ENCODE measurements around the gene ARRDC1.
"Not testable (repeated sequence)": the region's sequence is repeated elsewhere in the genome, so short reads cannot be mapped to it uniquely, and the experiment has no call there.

ARRDC1 gene

DNA sequence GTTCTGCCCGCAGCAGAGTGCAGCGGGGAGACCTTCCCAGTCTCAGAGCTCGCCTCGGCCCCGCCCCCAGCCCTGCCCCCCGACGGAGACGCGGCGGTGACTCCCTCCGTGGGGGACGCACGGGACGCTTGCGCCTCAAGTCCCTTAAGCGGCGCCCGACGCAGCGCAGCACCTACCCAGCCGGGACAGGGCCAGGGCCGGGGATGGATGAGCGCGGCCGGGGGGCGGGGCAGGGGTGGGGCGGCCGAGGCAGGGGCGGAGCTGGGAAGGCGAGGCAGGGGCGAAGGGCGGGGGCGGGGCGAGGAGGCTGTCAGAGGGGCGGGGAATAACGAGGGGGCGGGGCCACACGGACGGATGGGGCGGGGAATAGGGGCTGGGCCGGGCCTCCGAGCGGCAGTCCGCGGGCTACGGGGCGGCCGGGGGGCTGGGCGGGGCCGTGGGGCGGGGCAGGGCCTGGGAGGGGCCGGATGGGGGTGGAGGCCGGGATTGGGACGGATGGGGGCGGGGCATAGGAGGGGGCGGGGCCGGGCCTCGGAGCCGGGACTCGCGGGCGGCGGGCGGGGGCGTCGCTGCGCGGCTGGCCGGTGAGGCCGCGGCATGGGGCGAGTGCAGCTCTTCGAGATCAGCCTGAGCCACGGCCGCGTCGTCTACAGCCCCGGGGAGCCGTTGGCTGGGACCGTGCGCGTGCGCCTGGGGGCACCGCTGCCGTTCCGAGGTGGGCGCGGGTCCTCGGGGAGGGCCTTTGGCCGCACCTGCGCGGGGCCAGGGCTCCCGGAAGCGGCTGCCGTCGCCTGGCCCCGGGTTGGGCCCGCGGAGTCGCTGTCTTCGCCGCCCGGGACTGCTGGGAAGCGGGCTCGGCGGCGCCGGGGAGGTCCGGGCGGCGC is at the start of gene ARRDC1:
Gene ARRDC1 (plus strand): TSS at position 566 of the 884 bp plus-strand sequence. CDS start 32 bp downstream, at position 598.
- Histone ChIP-seq H3K27ac (peak within 1 kb of the TSS; percentile 81 to 89 (median 86)), H3K27me3 (no peaks in the 10 kb centered on the region), H3K4me3 (peak within 1 kb of the TSS; percentile 74 to 99 (median 88)), H3K9me3 (replicated peaks in 1 of 11) (no peaks in the 10 kb centered on the region), H3K36me3 (peaks cover 0 to 13% (median 0%) of the 10 kb centered on the region in 11 experiments; a peak in 7 of 22 replicates), H3K9ac (peak within 1 kb of the TSS; percentile 84 to 97 (median 88)), H3K4me1 (peaks cover 61 to 72% (median 67%) of the 10 kb centered on the region in 10 experiments), H3K4me2 (peak within 1 kb of the TSS; percentile 98 to 100 (median 99)), H4K20me1 (peaks cover 24 to 43% (median 32%) of the 10 kb centered on the region in 11 experiments; a peak in 20 of 22 replicates)
- no peak for TF ChIP-seq Cebpa-rat (IDR thresholded peaks at IDR 0.05)

- Histone ChIP-seq H3K9ac (peak overlapping the region in 3 of 11 experiments; percentile 9 to 22 (median 14); a peak in 3 of 22 replicates), H4K20me1 (peaks cover 0 to 49% (median 21%) of the 10 kb centered on the region in 11 experiments; a peak in 14 of 22 replicates), H3K27me3 (no peaks in the 10 kb centered on the region), H3K27ac (peak overlapping the region in 1 of 11 experiments; percentile 9; a peak in 1 of 22 replicates), H3K36me3 (peaks cover 58 to 85% (median 69%) of the 10 kb centered on the region in 11 experiments), H3K9me3 (replicated peaks in 1 of 11) (0 out of 22 replicates have a peak, but pooled peaks cover 0 to 4% (median 0%) of the 10 kb centered on the region in 11 experiments), H3K4me2 (no peak overlapping the region), H3K4me1 (peaks cover 6 to 16% (median 10%) of the 10 kb centered on the region in 10 experiments; a peak in 15 of 20 replicates), H3K4me3 (no peak overlapping the region)
- TF ChIP-seq Cebpa-rat (IDR thresholded peaks at IDR 0.05) = no peak
Observed at GRCh38 chr9:137556069-137556838, 49.2 kb upstream of the ARRDC1 start.

- peaks cover 72 to 98% (median 86%) of the 10 kb centered on the region in 11 experiments for H3K36me3 ChIP-seq
- no peak overlapping the region for H3K4me2 ChIP-seq
- TF ChIP-seq Cebpa-rat (IDR thresholded peaks at IDR 0.05) = no peak
- peaks cover 0 to 6% (median under 1%) of the 10 kb centered on the region in 10 experiments; a peak in 2 of 20 replicates for H3K4me1 ChIP-seq
- H3K27me3 ChIP-seq = no peaks in the 10 kb centered on the region
- no peak overlapping the region for H3K4me3 ChIP-seq
- H4K20me1 ChIP-seq = peaks cover 0 to 51% (median 30%) of the 10 kb centered on the region in 11 experiments; a peak in 14 of 22 replicates
- H3K9me3 ChIP-seq (replicated peaks in 1 of 11) = 0 out of 22 replicates have a peak, but pooled peaks cover 0 to 4% (median 0%) of the 10 kb centered on the region in 11 experiments
- H3K9ac ChIP-seq = no peak overlapping the region
- H3K27ac ChIP-seq = no peak overlapping the region
Observed at GRCh38 chr9:137558127-137558526, 47.4 kb upstream of the ARRDC1 start.

DNA sequence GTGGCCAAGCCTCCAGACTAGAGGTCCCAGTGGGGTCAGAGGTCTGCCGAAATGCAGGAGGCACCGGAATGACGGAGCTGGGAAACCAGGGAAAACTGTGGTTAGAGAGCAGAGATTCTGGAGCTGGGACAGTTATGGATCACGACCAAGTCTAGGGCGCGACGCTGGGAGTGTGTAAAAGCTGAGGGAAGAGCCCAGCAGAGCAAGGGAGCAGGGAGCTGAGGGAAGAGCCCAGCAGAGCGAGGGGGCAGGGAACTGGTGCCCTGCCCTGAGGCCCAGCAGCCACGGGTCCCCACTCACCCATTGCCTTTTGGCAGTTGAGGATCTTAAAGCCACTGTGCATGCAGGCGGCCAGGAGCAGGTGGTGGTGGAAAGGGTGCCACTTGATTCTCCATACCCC is 41.4 kb upstream of the ARRDC1 start:
- H3K4me3 ChIP-seq = no peak overlapping the region
- no peak for TF ChIP-seq Cebpa-rat (IDR thresholded peaks at IDR 0.05)

GRCh38 chr9:137564817-137565411 is 40.6 kb upstream of the ARRDC1 start:
- Histone ChIP-seq H3K36me3 (peaks cover 40 to 56% (median 48%) of the 10 kb centered on the region in 11 experiments), H3K4me2 (peak overlapping the region in 6 of 11 experiments; percentile 31 to 59 (median 42); a peak in 10 of 22 replicates), H3K4me1 (peaks cover 0 to 20% (median 17%) of the 10 kb centered on the region in 10 experiments; a peak in 16 of 20 replicates)

More for the DNA sequence above, 41.4 kb upstream of the ARRDC1 start:
- H3K9ac ChIP-seq = no peak overlapping the region
- peaks cover 0 to 22% (median 0%) of the 10 kb centered on the region in 11 experiments; a peak in 5 of 22 replicates for H3K9me3 ChIP-seq (replicated peaks in 1 of 11)
- no peak overlapping the region; a peak in 2 of 22 replicates for H3K27ac ChIP-seq
- H3K36me3 ChIP-seq = peaks cover 45 to 63% (median 55%) of the 10 kb centered on the region in 11 experiments
- peaks cover 0 to 45% (median 10%) of the 10 kb centered on the region in 11 experiments; a peak in 16 of 22 replicates for H4K20me1 ChIP-seq
- H3K4me2 ChIP-seq = peak overlapping the region in 3 of 11 experiments; percentile 31 to 55 (median 43); a peak in 4 of 22 replicates
- peaks cover 0 to 20% (median 17%) of the 10 kb centered on the region in 10 experiments; a peak in 16 of 20 replicates for H3K4me1 ChIP-seq
- H3K27me3 ChIP-seq = no peaks in the 10 kb centered on the region

GRCh38 chr9:137568445-137568844 is 37.0 kb upstream of the ARRDC1 start:
- H3K27ac ChIP-seq = peak overlapping the region in 2 of 11 experiments; percentile 7 to 13; a peak in 2 of 22 replicates
- peaks cover 0 to 20% (median 17%) of the 10 kb centered on the region in 10 experiments; a peak in 16 of 20 replicates for H3K4me1 ChIP-seq
- peaks cover 39 to 57% (median 49%) of the 10 kb centered on the region in 11 experiments for H3K36me3 ChIP-seq

More at GRCh38 chr9:137564817-137565411, 40.6 kb upstream of the ARRDC1 start:
- TF ChIP-seq Cebpa-rat (IDR thresholded peaks at IDR 0.05) = no peak
- H3K4me3 ChIP-seq = no peak overlapping the region
- H3K27ac ChIP-seq = peak overlapping the region in 7 of 11 experiments; percentile 18 to 47 (median 36); a peak in 11 of 22 replicates
- peaks cover 0 to 22% (median 0%) of the 10 kb centered on the region in 11 experiments; a peak in 5 of 22 replicates for H3K9me3 ChIP-seq (replicated peaks in 1 of 11)
- H4K20me1 ChIP-seq = peaks cover 0 to 49% (median 10%) of the 10 kb centered on the region in 11 experiments; a peak in 16 of 22 replicates
- no peaks in the 10 kb centered on the region for H3K27me3 ChIP-seq
- peak overlapping the region in 2 of 11 experiments; percentile 4 to 27; a peak in 3 of 22 replicates for H3K9ac ChIP-seq

GRCh38 chr9:137569609-137570203 is 35.8 kb upstream of the ARRDC1 start:
- Histone ChIP-seq H3K4me1 (peaks cover 2 to 12% (median 10%) of the 10 kb centered on the region in 10 experiments; a peak in 19 of 20 replicates), H3K27me3 (no peaks in the 10 kb centered on the region), H3K36me3 (peaks cover 39 to 57% (median 49%) of the 10 kb centered on the region in 11 experiments), H3K9ac (no peak overlapping the region), H3K4me2 (no peak overlapping the region), H3K4me3 (no peak overlapping the region), H3K27ac (no peak overlapping the region), H3K9me3 (replicated peaks in 1 of 11) (peaks cover 0 to 13% (median 0%) of the 10 kb centered on the region in 11 experiments; a peak in 5 of 22 replicates), H4K20me1 (peaks cover 0 to 57% (median 23%) of the 10 kb centered on the region in 11 experiments; a peak in 18 of 22 replicates)
- no peak for TF ChIP-seq Cebpa-rat (IDR thresholded peaks at IDR 0.05)

More at GRCh38 chr9:137568445-137568844, 37.0 kb upstream of the ARRDC1 start:
- H3K4me3 ChIP-seq, H3K27me3 ChIP-seq, H3K9ac ChIP-seq: not testable (repeated sequence)
- peaks cover 0 to 58% (median 24%) of the 10 kb centered on the region in 11 experiments; a peak in 15 of 22 replicates for H4K20me1 ChIP-seq
- peak overlapping the region in 4 of 11 experiments; percentile 4 to 28 (median 8); a peak in 4 of 22 replicates for H3K4me2 ChIP-seq
- peaks cover 0 to 22% (median 0%) of the 10 kb centered on the region in 11 experiments; a peak in 5 of 22 replicates for H3K9me3 ChIP-seq (replicated peaks in 1 of 11)
